Uterine smooth muscle cell (primary cell): ENCODE measurements around the gene MOB2. TPM values are rescaled to one million over a fixed set of nuclear protein-coding genes. Genes with fewer than 3 reads are reported as not detected.

Experiments used
- total RNA-seq: library from RNA; depleted of rRNA; stranded (reverse); fragments of >200 nt; gene quantifications from 2 replicates; pipeline ENCODE4 v1.2.3, GENCODE V29; 2014

MOB2 gene
- total RNA-seq = 19.9 and 24.4 TPM in 2 replicates

GRCh38 chr11:1486054-1486825 lies at the start of gene MOB2:
MOB2 (minus strand) TSS chr11:1486779; CDS start chr11:1486556, 223 bp downstream.

Other genes with a start within 250 kb of the MOB2 start
- gene TOLLIP, start 177.1 kb downstream of the MOB2 start, total RNA-seq = 26.8 and 28.4 TPM in 2 replicates
- gene BRSK2, start 96.8 kb downstream of the MOB2 start, total RNA-seq = 0.50 TPM in 1 of 2 replicates, not detected in the other
- gene DUSP8, start 85.5 kb upstream of the MOB2 start, total RNA-seq = 0.44 and 0.50 TPM in 2 replicates
- gene KRTAP5-1, start 98.5 kb upstream of the MOB2 start, total RNA-seq = not detected in 2 replicates
- not detected in 2 replicates for gene KRTAP5-2, start 111.5 kb upstream of the MOB2 start, total RNA-seq
- gene KRTAP5-3, start 121.7 kb upstream of the MOB2 start, total RNA-seq = not detected in 2 replicates
- not detected in 2 replicates for gene KRTAP5-4, start 135.4 kb upstream of the MOB2 start, total RNA-seq
- not detected in 2 replicates for gene KRTAP5-5, start 143.0 kb upstream of the MOB2 start, total RNA-seq
- gene KRTAP5-6, start 210.4 kb upstream of the MOB2 start, total RNA-seq = not detected in 2 replicates